MM.1S (cell line): ENCODE data around the gene KLK2.
"Not testable (repeated sequence)": the region's sequence is repeated elsewhere in the genome, so short reads cannot be mapped to it uniquely, and the experiment has no call there.

Source experiments
- DNase-seq: peaks from one replicate; pipeline ENCODE4 v3.0.0-alpha.2; 2015
- H2AFZ ChIP-seq: fragments of 300-600 bp; sonication (generic); 2 replicates; pipeline ENCODE4 v1.6.0; 2016; ENCODE audit warnings: antibody characterized with exemption, low read length
- H3F3A ChIP-seq: fragments of 300-600 bp; sonication (generic); 2 replicates; pipeline ENCODE4 v1.6.1; 2016; ENCODE audit warnings: mild to moderate bottlenecking, antibody characterized with exemption, low read length, moderate library complexity, mixed read lengths; ENCODE audit not compliant: insufficient read depth
- H3K27ac ChIP-seq: fragments of 300-600 bp; sonication (generic); 2 replicates; pipeline ENCODE4 v1.5.1; 2016; ENCODE audit warnings: mild to moderate bottlenecking, low read length
- H3K27me3 ChIP-seq: fragments of 300-600 bp; sonication (generic); replicated peaks from 2 replicates; pipeline ENCODE4 v1.6.0; 2016; ENCODE audit warnings: low read length; ENCODE audit not compliant: insufficient read depth
- H3K36me3 ChIP-seq: fragments of 300-600 bp; sonication (generic); replicated peaks from 2 replicates; pipeline ENCODE4 v1.6.1; 2016; ENCODE audit warnings: mild to moderate bottlenecking, low read length, mixed read lengths; ENCODE audit not compliant: insufficient read depth
- H3K4me1 ChIP-seq: fragments of 300-600 bp; sonication (generic); 2 replicates; pipeline ENCODE4 v1.6.1; 2016; ENCODE audit warnings: low read length, mixed read lengths
- H3K4me2 ChIP-seq: fragments of 300-600 bp; sonication (generic); 2 replicates; pipeline ENCODE4 v1.6.0; 2016; ENCODE audit warnings: low read depth, low read length
- H3K4me3 ChIP-seq: fragments of 300-600 bp; sonication (generic); 2 replicates; pipeline ENCODE4 v1.5.1; 2016; ENCODE audit warnings: low read length, mixed read lengths
- H3K79me2 ChIP-seq: fragments of 300-600 bp; sonication (generic); 2 replicates; pipeline ENCODE4 v1.6.1; 2016; ENCODE audit warnings: mixed run types, low read length, mixed read lengths
- H3K9ac ChIP-seq: fragments of 300-600 bp; sonication (generic); 2 replicates; pipeline ENCODE4 v1.6.1; 2016; ENCODE audit warnings: low read length, mixed read lengths
- H3K9me2 ChIP-seq: fragments of 300-600 bp; sonication (generic); replicated peaks from 2 replicates; pipeline ENCODE4 v1.6.1; 2016; ENCODE audit warnings: mild to moderate bottlenecking, low read length, mixed read lengths; ENCODE audit not compliant: insufficient read depth
- H3K9me3 ChIP-seq: fragments of 300-600 bp; sonication (generic); replicated peaks from 2 replicates; pipeline ENCODE4 v1.6.1; 2016; ENCODE audit warnings: mild to moderate bottlenecking, low read length, mixed read lengths; ENCODE audit not compliant: insufficient read depth
- H4K20me1 ChIP-seq: fragments of 300-600 bp; sonication (generic); 2 replicates; pipeline ENCODE4 v1.6.1; 2016; ENCODE audit warnings: mild to moderate bottlenecking, low read length, moderate library complexity, mixed read lengths; ENCODE audit not compliant: insufficient read depth
- CTCF ChIP-seq: fragments of 300-600 bp; sonication (generic); IDR thresholded peaks from 2 replicates; pipeline ENCODE4 v1.5.1; 2016; ENCODE audit warnings: antibody characterized with exemption, low read length, mixed read lengths
- EZH2 ChIP-seq: fragments of 300-600 bp; sonication (generic); optimal IDR thresholded peaks from 2 replicates; pipeline ENCODE3; 2017; ENCODE audit warnings: low read depth, mild to moderate bottlenecking, antibody characterized with exemption, low read length, mixed read lengths
- EZH2phosphoT487 ChIP-seq: fragments of 300-600 bp; sonication (generic); IDR thresholded peaks from 2 replicates; pipeline ENCODE4 v1.6.1; 2018; ENCODE audit warnings: antibody characterized with exemption, low read length

The KLK2 gene

GRCh38 chr19:50894478-50895356 is 21.5 kb downstream of the KLK2 start:
- H3F3A ChIP-seq = no peaks in the 10 kb centered on the region
- H3K27me3 ChIP-seq = peaks cover 22% of the 10 kb centered on the region
- no peaks in the 10 kb centered on the region for H3K9me3 ChIP-seq
- no peak for TF ChIP-seq EZH2
- TF ChIP-seq CTCF = no peak
- TF ChIP-seq EZH2phosphoT487 = no peak
- no peaks in the 10 kb centered on the region for H3K79me2 ChIP-seq
- H4K20me1 ChIP-seq = no peaks in the 10 kb centered on the region
- no peak for DNase-seq
- no peak overlapping the region for H3K9ac ChIP-seq
- no peak overlapping the region for H2AFZ ChIP-seq
- no peak overlapping the region for H3K4me2 ChIP-seq
- no peaks in the 10 kb centered on the region for H3K9me2 ChIP-seq
- no peaks in the 10 kb centered on the region for H3K36me3 ChIP-seq
- H3K4me1 ChIP-seq = no peaks in the 10 kb centered on the region
- H3K27ac ChIP-seq = no peak overlapping the region
- no peak overlapping the region for H3K4me3 ChIP-seq

- not testable (repeated sequence) for H2AFZ ChIP-seq, H3K27ac ChIP-seq, H3K36me3 ChIP-seq, H3K9ac ChIP-seq, H3K4me1 ChIP-seq, H3K79me2 ChIP-seq, H3K4me2 ChIP-seq, H3K9me2 ChIP-seq, H3K9me3 ChIP-seq, DNase-seq, H3K4me3 ChIP-seq, H4K20me1 ChIP-seq, H3F3A ChIP-seq
- peaks cover 29% of the 10 kb centered on the region for H3K27me3 ChIP-seq
Observed at GRCh38 chr19:50896089-50896590, 22.9 kb downstream of the KLK2 start.

GRCh38 chr19:50896591-50897190 is 23.5 kb downstream of the KLK2 start:
- H3K36me3 ChIP-seq = no peaks in the 10 kb centered on the region
- peaks cover 34% of the 10 kb centered on the region for H3K27me3 ChIP-seq
- no peaks in the 10 kb centered on the region for H3K79me2 ChIP-seq
- TF ChIP-seq EZH2phosphoT487 (no peak), EZH2 (no peak), CTCF (no peak)
- H3K4me3 ChIP-seq = no peak overlapping the region
- no peak overlapping the region for H3K4me2 ChIP-seq
- no peak for DNase-seq
- no peaks in the 10 kb centered on the region for H3F3A ChIP-seq
- no peak overlapping the region for H3K27ac ChIP-seq
- no peak overlapping the region for H2AFZ ChIP-seq
- no peak overlapping the region for H3K9ac ChIP-seq
- no peaks in the 10 kb centered on the region for H4K20me1 ChIP-seq
- H3K9me3 ChIP-seq = no peaks in the 10 kb centered on the region
- H3K4me1 ChIP-seq = no peaks in the 10 kb centered on the region
- no peaks in the 10 kb centered on the region for H3K9me2 ChIP-seq

- Histone ChIP-seq H3K9me3 (no peaks in the 10 kb centered on the region), H3K4me1 (no peaks in the 10 kb centered on the region), H3K9ac (no peak overlapping the region), H2AFZ (no peak overlapping the region), H3K4me3 (no peak overlapping the region), H3K27ac (no peak overlapping the region), H4K20me1 (no peaks in the 10 kb centered on the region), H3K79me2 (no peaks in the 10 kb centered on the region), H3K36me3 (no peaks in the 10 kb centered on the region), H3K27me3 (peaks cover 37% of the 10 kb centered on the region), H3F3A (no peaks in the 10 kb centered on the region), H3K9me2 (no peaks in the 10 kb centered on the region), H3K4me2 (no peak overlapping the region)
- TF ChIP-seq CTCF (no peak), EZH2phosphoT487 (no peak), EZH2 (no peak)
- DNase-seq = no peak
Observed at GRCh38 chr19:50897191-50897607, 24.0 kb downstream of the KLK2 start.
